BE2C (cell line): ENCODE results near the gene PDE9A.

ENCODE experiments used
- DNase-seq: peaks from one replicate; pipeline ENCODE4 v3.0.0-alpha.2; 2020
- H3K27me3 ChIP-seq: fragments of 250-450 bp; sonication (Bioruptor Pico); 2 replicates; pipeline ENCODE4 v1.5.1; 2020; ENCODE audit warnings: mild to moderate bottlenecking
- H3K36me3 ChIP-seq: fragments of 250-450 bp; sonication (Bioruptor Pico); 2 replicates; pipeline ENCODE4 v1.5.1; 2020; ENCODE audit warnings: mild to moderate bottlenecking
- H3K4me1 ChIP-seq: fragments of 250-450 bp; sonication (Bioruptor Pico); 2 replicates; pipeline ENCODE4 v1.5.1; 2020
- H3K4me3 ChIP-seq: 2 replicates; pipeline ENCODE4 v1.5.1; 2011; ENCODE audit warnings: low read depth, low read length
- H3K9me3 ChIP-seq: fragments of 250-450 bp; sonication (Bioruptor Pico); 2 replicates; pipeline ENCODE4 v1.5.1; 2020
- TF ChIP-seq, protein P1 (sequence below): IDR thresholded peaks from 2 replicates; pipeline ENCODE4 v1.5.1; 2012; ENCODE audit warnings: mild to moderate bottlenecking, low read depth, low read length

Gene PDE9A

DNA sequence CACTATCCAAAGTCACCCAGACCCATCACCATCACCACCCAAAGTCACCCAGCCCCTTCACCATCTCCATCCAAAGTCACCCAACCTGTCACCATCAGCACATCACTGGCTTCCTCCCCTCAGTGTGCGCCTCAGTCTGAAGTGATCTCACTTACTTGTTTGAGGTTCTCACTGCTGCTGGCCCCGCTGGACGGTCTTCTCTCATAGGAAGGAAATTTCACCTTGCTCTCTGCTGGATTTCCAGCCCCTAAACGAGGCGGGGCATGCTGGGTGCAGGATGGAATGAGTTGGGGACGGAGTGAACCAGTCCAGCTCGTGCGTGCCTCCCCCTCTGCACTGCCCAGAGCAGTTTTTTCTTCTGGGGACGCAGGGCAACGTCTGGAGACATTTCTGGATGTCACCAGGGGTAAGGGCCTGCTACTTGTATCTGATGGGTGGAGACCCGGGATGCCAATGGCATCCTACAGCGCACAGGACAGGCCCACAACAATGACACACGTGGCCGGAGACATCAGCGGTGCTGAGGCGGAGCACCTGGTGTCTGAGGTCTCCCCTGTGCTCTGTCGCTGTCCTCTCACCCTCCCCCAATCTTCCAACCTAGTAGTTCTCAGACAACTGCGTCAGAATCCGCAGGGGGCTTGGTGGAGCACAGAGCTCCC, 38.6 kb downstream of the PDE9A start:
- Histone ChIP-seq H3K36me3 (peaks cover 3% of the 10 kb centered on the region; the same call in 1 of the 2 replicates), H3K9me3 (no peaks in the 10 kb centered on the region), H3K27me3 (no peaks in the 10 kb centered on the region), H3K4me1 (no peaks in the 10 kb centered on the region), H3K4me3 (no peak overlapping the region)
- no peak for DNase-seq
- TF ChIP-seq, protein P1, sequence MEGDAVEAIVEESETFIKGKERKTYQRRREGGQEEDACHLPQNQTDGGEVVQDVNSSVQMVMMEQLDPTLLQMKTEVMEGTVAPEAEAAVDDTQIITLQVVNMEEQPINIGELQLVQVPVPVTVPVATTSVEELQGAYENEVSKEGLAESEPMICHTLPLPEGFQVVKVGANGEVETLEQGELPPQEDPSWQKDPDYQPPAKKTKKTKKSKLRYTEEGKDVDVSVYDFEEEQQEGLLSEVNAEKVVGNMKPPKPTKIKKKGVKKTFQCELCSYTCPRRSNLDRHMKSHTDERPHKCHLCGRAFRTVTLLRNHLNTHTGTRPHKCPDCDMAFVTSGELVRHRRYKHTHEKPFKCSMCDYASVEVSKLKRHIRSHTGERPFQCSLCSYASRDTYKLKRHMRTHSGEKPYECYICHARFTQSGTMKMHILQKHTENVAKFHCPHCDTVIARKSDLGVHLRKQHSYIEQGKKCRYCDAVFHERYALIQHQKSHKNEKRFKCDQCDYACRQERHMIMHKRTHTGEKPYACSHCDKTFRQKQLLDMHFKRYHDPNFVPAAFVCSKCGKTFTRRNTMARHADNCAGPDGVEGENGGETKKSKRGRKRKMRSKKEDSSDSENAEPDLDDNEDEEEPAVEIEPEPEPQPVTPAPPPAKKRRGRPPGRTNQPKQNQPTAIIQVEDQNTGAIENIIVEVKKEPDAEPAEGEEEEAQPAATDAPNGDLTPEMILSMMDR: no peak

DNA sequence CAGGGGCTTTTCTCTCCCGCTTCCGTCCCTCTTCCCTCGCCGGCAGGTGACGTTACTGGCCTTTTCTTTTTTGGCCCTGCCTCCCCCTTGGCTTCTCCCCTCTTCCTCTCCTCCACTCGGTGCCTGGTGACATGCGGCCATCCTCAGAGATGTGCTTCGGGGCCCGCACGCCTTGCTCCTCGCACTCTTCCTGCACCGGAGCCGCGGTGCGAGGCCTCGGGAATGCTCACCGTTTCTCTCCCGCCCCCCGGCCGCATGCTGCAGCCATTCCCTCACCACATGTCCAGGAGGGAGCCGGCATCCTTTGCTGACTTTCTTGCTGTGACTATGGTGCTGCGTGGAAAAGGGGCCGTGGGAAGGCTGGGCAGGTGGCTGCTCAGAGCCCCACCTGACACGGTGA, 39.3 kb downstream of the PDE9A start:
- Histone ChIP-seq H3K4me3 (no peak overlapping the region), H3K27me3 (no peaks in the 10 kb centered on the region), H3K9me3 (no peaks in the 10 kb centered on the region), H3K4me1 (no peaks in the 10 kb centered on the region), H3K36me3 (peaks cover 3% of the 10 kb centered on the region; the same call in 1 of the 2 replicates)
- TF ChIP-seq, protein P1: no peak
- DNase-seq: no peak

DNA sequence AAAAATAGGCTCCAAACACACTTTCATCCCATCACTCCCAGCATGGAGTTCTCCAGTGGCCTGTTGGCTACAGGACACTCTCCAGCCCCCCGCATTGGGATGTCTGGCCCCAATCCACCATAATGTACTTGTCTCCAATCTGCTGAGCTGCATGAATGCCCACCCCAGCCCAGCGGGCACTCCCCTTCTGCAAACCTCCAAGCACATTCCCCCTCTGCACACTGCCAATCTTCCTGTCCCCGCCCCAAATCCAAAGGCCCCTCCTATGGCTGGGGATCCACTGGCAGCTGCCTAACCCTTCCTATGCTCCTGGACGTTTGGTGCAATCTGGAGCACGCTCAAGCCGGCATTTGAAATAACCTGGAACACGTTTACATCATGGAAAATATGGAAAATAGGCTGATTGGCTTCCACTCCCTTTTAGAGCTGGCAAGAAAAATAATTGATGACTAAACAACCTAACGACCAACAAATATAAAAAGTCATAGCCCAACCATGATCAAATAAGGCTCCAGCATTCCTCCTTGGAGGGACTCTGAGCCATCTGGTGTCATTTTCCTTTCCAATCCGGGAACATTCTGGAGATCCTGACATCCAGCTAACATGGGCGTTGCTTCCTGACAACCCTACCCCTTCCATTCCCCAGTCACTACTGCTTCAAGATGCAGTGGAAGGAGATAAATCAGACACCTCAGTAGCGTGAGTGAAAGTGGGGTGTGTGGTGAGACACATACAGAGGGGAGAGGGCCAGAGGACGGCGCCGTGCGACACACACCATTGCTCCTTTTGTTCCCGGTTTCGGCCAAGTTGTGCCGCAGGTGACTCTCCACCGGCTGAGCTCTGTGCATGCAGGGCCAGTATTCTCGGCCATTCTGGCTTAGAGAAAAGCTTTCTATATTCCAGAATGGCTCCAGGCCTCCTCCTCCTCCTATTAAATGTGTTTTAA, 41.6 kb downstream of the PDE9A start:
- no peak overlapping the region for H3K4me3 ChIP-seq
- H3K36me3 ChIP-seq: peaks cover 3% of the 10 kb centered on the region; the same call in 1 of the 2 replicates
- no peak for DNase-seq
- no peaks in the 10 kb centered on the region for H3K27me3 ChIP-seq
- TF ChIP-seq, protein P1: no peak
- H3K9me3 ChIP-seq: no peaks in the 10 kb centered on the region
- no peaks in the 10 kb centered on the region for H3K4me1 ChIP-seq

DNA sequence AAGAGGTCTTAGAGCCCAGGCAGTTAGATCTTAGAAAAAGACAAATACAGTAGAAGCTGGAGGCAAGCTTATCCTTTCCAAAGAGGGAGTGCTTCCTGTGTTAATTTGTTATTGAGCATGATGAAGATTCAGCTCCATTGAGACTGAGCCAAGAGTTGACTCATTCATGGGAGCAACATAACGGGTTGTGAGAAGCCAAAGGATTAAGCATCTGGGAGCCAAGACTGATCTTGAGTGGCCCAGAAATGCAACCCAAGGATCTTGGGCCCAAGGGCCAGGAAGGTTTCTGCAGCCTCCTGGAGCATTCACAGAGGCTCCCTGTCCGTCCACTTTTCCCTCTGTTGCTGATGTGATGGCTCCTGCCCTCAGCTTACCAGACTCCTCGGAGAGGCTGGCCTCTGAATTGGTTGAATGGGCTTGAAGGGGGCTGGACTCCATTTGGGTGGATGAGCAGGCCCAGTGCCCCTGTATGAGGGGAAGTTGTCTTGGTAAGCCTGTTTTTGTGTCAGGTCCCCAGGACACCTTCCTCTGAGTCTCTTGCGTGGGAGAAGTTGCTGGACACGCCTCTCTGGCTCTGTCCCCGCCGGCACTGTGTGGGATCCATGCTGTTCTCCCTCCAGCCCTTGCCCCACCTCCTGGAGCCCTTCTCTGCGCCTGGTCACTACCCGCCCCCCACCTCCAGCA, 42.4 kb downstream of the PDE9A start:
- DNase-seq: no peak
- H3K9me3 ChIP-seq: no peaks in the 10 kb centered on the region
- no peaks in the 10 kb centered on the region for H3K4me1 ChIP-seq
- H3K4me3 ChIP-seq: no peak overlapping the region
- TF ChIP-seq, protein P1: no peak
- no peaks in the 10 kb centered on the region for H3K27me3 ChIP-seq
- peaks cover 3% of the 10 kb centered on the region; the same call in 1 of the 2 replicates for H3K36me3 ChIP-seq

DNA sequence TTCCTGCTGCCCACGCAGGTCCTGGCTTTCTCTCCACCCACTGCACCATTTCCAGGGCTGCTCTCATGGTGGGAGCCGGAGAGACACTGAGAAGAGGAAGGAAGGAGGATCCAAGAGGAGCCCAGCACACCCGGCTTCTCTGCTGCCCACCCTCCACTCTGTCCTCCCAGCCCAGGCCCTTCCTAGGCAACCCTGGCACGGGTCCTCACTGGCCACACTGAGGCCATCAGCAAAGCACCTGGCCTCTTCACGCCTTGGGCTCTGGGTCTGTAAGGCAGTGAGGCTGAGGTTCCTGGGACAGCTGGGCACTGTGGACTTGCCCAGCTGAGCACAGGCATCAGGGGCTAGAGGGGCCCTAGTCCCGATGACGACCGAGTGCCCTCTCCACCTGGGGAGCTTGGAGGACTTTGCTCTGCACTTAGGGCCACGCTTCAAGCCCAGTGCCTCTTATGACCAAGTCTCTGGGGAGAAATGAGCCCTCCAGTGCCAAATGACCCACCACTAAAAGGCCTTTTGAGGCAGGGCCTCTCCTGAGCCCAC, 43.1 kb downstream of the PDE9A start:
- Histone ChIP-seq H3K4me3 (no peak overlapping the region), H3K4me1 (no peaks in the 10 kb centered on the region), H3K9me3 (no peaks in the 10 kb centered on the region), H3K27me3 (no peaks in the 10 kb centered on the region), H3K36me3 (peaks cover 3% of the 10 kb centered on the region; the same call in 1 of the 2 replicates)
- no peak for DNase-seq
- TF ChIP-seq, protein P1: no peak
